ENCODE results near the gene EPHB2. TPM values are rescaled to one million over a fixed set of nuclear protein-coding genes. Genes with fewer than 3 reads are reported as not detected.

Gene EPHB2
- total and polyA plus RNA-seq, 2 donors (not counting 3 experiments of a cell fraction or from before 2014, with no cell fraction given), result 50.8 to 69.1 TPM

DNA sequence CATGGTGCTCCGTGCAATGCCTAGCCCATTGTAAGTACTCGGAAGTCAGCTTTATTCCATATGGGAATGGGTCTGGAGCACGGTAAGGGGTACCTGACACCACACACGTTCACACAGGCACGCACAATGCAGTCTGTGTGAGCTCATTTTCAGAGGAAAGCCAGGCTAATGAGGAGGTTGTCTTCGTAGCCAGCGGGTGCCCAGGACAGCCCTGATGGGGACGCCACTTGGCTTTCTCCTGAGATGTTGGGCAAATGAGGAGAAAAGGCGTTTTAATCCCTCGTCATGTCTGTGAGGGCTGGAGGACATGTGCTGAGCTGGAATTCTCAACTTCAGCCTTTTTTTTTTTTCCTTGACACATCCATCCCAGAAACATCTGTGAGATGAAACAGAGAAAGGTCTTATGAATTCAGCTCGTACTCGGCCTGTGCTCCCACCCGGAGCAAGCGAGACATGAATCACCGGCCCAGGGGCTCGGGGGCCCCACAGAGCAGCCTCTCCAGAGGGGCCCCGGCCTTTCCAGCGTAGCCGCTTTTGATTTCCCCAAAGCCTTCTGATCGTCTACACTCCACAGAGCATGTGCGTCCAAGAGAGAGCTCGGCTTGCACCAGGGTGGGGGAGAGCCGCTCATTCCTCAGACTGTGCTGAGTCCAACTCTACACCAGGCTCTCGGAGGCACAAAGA lies 125.1 kb downstream of the EPHB2 start:
- Histone ChIP-seq H3K36me3 (ENCODE audit: control insufficient read depth in 2 of 2, extremely low read depth in 1 of 2, insufficient read depth in 2 of 2, low read length in 2 of 2) (no peaks in the 10 kb centered on the region), H3K9me1 (replicated peaks; ENCODE audit: control insufficient read depth, extremely low read depth, insufficient read depth, low read length) (no peaks in the 10 kb centered on the region), H2AFZ (ENCODE audit: low read depth, low read length) (no peak overlapping the region), H3K4me3 (replicated peaks in 1 of 3; ENCODE audit: insufficient read depth in 1 of 3, low read depth in 1 of 3, low read length in 3 of 3) (no peak overlapping the region), H3K4me2 (ENCODE audit: insufficient read depth, low read length) (no peak overlapping the region), H3K27ac (ENCODE audit: insufficient read depth, low read depth, low read length) (no peak overlapping the region), H3K27me3 (ENCODE audit: control insufficient read depth in 2 of 2, insufficient read depth in 2 of 2, low read length in 2 of 2) (no peaks in the 10 kb centered on the region), H3K4me1 (ENCODE audit: control insufficient read depth, extremely low read depth, insufficient read depth, low read length) (peaks cover 15% of the 10 kb centered on the region), H3K9me3 (replicated peaks; ENCODE audit: control insufficient read depth, insufficient read depth, low read length) (no peaks in the 10 kb centered on the region), H3K9ac (replicated peaks; ENCODE audit: extremely low read depth, insufficient read depth, low read length) (no peak overlapping the region), H3K79me2 (ENCODE audit: control insufficient read depth, insufficient read depth, low read length) (no peaks in the 10 kb centered on the region), H4K20me1 (replicated peaks; ENCODE audit: control insufficient read depth, extremely low read depth, insufficient read depth, low read length) (no peaks in the 10 kb centered on the region)
- dilution Hi-C loops (cut with MboI; ENCODE audit: extremely low pct_ligation_motif_present, low sequenced_read_pairs) (no loop called here), intact Hi-C loops (cut with micrococcal nuclease) (no loop called here)
- no peak for TF ChIP-seq JUN (IDR thresholded peaks at IDR 0.05; ENCODE audit: borderline replicate concordance, insufficient read depth, insufficient read length, low read depth)
- TF ChIP-seq POLR2AphosphoS5 (IDR thresholded peaks at IDR 0.05; ENCODE audit: insufficient read depth, low read depth, low read length), result no peak
- TF ChIP-seq, protein P1, sequence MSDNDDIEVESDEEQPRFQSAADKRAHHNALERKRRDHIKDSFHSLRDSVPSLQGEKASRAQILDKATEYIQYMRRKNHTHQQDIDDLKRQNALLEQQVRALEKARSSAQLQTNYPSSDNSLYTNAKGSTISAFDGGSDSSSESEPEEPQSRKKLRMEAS (IDR thresholded peaks at IDR 0.05; ENCODE audit: insufficient read depth, insufficient read length), result no peak
- DNase-seq (ENCODE audit: low read depth, low spot score) (no peak), FAIRE-seq (no peak)
- BruUV-seq (replicated peaks), result no TSS peak
- POLR2A ChIA-PET, result no interaction called here
- CTCF ChIA-PET, result interaction anchor here (1.7 kb wide), 1 partner anchor 131 kb away, joined by 3 read pairs; no protein-coding TSS in a partner anchor

DNA sequence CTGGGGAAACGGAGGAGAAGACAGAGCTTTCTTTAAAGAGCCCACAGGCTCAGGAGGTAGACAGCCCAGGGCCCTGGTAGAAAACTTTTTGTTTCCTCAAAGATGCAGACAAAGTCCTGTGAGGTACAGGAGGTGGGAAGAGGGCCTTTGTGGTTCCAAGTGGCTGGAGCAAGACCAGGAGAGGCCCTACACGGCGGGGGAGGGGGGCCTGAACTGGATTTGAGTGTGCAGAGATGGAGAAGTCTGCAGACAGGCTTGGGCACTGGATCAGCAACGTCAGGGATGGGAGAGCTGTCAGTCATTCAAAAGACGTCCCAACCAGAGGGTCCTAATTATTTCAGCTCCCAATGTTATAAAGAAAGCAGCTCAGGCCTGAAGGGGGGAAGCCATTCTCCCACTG lies 126.2 kb downstream of the EPHB2 start:
- DNase-seq (ENCODE audit: low read depth, low spot score) (no peak), FAIRE-seq (no peak)
- dilution Hi-C loops (cut with MboI; ENCODE audit: extremely low pct_ligation_motif_present, low sequenced_read_pairs), result no loop called here
- H3K9me3 ChIP-seq (replicated peaks; ENCODE audit: control insufficient read depth, insufficient read depth, low read length), result no peaks in the 10 kb centered on the region
- POLR2A ChIA-PET, result no interaction called here
- peaks cover 9% of the 10 kb centered on the region for H3K4me1 ChIP-seq (ENCODE audit: control insufficient read depth, extremely low read depth, insufficient read depth, low read length)
- no peak overlapping the region for H2AFZ ChIP-seq (ENCODE audit: low read depth, low read length)
- H3K27ac ChIP-seq (ENCODE audit: insufficient read depth, low read depth, low read length), result no peak overlapping the region
- H3K4me3 ChIP-seq (replicated peaks in 1 of 3; ENCODE audit: insufficient read depth in 1 of 3, low read depth in 1 of 3, low read length in 3 of 3), result no peak overlapping the region
- H4K20me1 ChIP-seq (replicated peaks; ENCODE audit: control insufficient read depth, extremely low read depth, insufficient read depth, low read length), result no peaks in the 10 kb centered on the region
- H3K36me3 ChIP-seq (ENCODE audit: control insufficient read depth in 2 of 2, extremely low read depth in 1 of 2, insufficient read depth in 2 of 2, low read length in 2 of 2), result no peaks in the 10 kb centered on the region
- intact Hi-C loops (cut with micrococcal nuclease), result no loop called here
- no peak overlapping the region for H3K9ac ChIP-seq (replicated peaks; ENCODE audit: extremely low read depth, insufficient read depth, low read length)
- no peaks in the 10 kb centered on the region for H3K79me2 ChIP-seq (ENCODE audit: control insufficient read depth, insufficient read depth, low read length)
- H3K4me2 ChIP-seq (ENCODE audit: insufficient read depth, low read length), result no peak overlapping the region
- no TSS peak for BruUV-seq (replicated peaks)
- CTCF ChIA-PET, result interaction anchor here (1.4 kb wide), 1 partner anchor 132 kb away, joined by 9 read pairs; no protein-coding TSS in a partner anchor
- H3K27me3 ChIP-seq (ENCODE audit: control insufficient read depth in 2 of 2, insufficient read depth in 2 of 2, low read length in 2 of 2), result no peaks in the 10 kb centered on the region
- no peaks in the 10 kb centered on the region for H3K9me1 ChIP-seq (replicated peaks; ENCODE audit: control insufficient read depth, extremely low read depth, insufficient read depth, low read length)
- no peak for TF ChIP-seq MYC (IDR thresholded peaks at IDR 0.05; ENCODE audit: low read depth, low read length)
- TF ChIP-seq JUN (IDR thresholded peaks at IDR 0.05; ENCODE audit: borderline replicate concordance, insufficient read depth, insufficient read length, low read depth), result no peak
- no peak for TF ChIP-seq FOS (IDR thresholded peaks at IDR 0.05; ENCODE audit: borderline replicate concordance, insufficient read depth, low read length)
- no peak for TF ChIP-seq GATA2 (IDR thresholded peaks at IDR 0.05; ENCODE audit: insufficient read depth, insufficient read length, low read depth, low read length)
- no peak for TF ChIP-seq POLR2A (IDR thresholded peaks at IDR 0.05; ENCODE audit: low read depth, low read length)
- TF ChIP-seq, protein P2, sequence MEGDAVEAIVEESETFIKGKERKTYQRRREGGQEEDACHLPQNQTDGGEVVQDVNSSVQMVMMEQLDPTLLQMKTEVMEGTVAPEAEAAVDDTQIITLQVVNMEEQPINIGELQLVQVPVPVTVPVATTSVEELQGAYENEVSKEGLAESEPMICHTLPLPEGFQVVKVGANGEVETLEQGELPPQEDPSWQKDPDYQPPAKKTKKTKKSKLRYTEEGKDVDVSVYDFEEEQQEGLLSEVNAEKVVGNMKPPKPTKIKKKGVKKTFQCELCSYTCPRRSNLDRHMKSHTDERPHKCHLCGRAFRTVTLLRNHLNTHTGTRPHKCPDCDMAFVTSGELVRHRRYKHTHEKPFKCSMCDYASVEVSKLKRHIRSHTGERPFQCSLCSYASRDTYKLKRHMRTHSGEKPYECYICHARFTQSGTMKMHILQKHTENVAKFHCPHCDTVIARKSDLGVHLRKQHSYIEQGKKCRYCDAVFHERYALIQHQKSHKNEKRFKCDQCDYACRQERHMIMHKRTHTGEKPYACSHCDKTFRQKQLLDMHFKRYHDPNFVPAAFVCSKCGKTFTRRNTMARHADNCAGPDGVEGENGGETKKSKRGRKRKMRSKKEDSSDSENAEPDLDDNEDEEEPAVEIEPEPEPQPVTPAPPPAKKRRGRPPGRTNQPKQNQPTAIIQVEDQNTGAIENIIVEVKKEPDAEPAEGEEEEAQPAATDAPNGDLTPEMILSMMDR (IDR thresholded peaks at IDR 0.05; ENCODE audit: extremely low read depth in 1 of 2, insufficient read depth in 1 of 2, low read depth in 1 of 2, low read length in 2 of 2), result no peak
- no peak for TF ChIP-seq EZH2 (IDR thresholded peaks at IDR 0.05; ENCODE audit: borderline replicate concordance, low read depth, low read length, severe bottlenecking)
- TF ChIP-seq, protein P1 (IDR thresholded peaks at IDR 0.05; ENCODE audit: insufficient read depth, insufficient read length), result no peak
- TF ChIP-seq POLR2AphosphoS5 (IDR thresholded peaks at IDR 0.05; ENCODE audit: insufficient read depth, low read depth, low read length), result no peak
